Peyer's patch (tissue), 4 donors: Measurements from ENCODE around the gene SETDB1. TPM values are rescaled to one million over a fixed set of nuclear protein-coding genes. Genes with fewer than 3 reads are reported as not detected.
"Not testable (repeated sequence)": the region's sequence is repeated elsewhere in the genome, so short reads cannot be mapped to it uniquely, and the experiment has no call there.

ENCODE experiments used
- DNase-seq, 3 donors: peaks; one replicate each; pipeline ENCODE4 v3.0.0-alpha.2; 2017 to 2019
- H3K27ac ChIP-seq, 4 donors: fragments of 200-600 bp; sonication (generic); one replicate each; pipeline ENCODE4 v1.5.1; 2016 to 2019
- H3K27me3 ChIP-seq, 2 donors: fragments of 200-600 bp; sonication (generic); one replicate each; pipeline ENCODE4 v1.5.1; 2019
- H3K36me3 ChIP-seq, 3 donors: fragments of 200-600 bp; sonication (generic); one replicate each; pipeline ENCODE4 v1.5.1; 2016 to 2019
- H3K4me1 ChIP-seq, 4 donors: fragments of 200-600 bp; sonication (generic); one replicate each; pipeline ENCODE4 v1.5.1; 2016 to 2019
- H3K4me3 ChIP-seq, 4 donors: fragments of 200-600 bp; sonication (generic); 1 replicate in 3 of 4; 2 replicates in 1 of 4; pipeline ENCODE4 v1.5.1; 2016 to 2019; ENCODE audit warnings: mild to moderate bottlenecking in 1 of 4
- H3K9me3 ChIP-seq, 4 donors: fragments of 200-600 bp; sonication (generic); one replicate each; pipeline ENCODE4 v1.5.1; 2016 to 2019; ENCODE audit warnings: mild to moderate bottlenecking in 1 of 4
- POLR2A ChIP-seq, 2 donors: fragments of 450-650 bp; IDR thresholded peaks; one replicate each; pipeline ENCODE4 v1.5.1; 2017; ENCODE audit warnings: antibody characterized with exemption in 2 of 2, mild to moderate bottlenecking in 2 of 2, moderate library complexity in 2 of 2
- total RNA-seq, 4 donors: library from RNA; depleted of rRNA; stranded (reverse); fragments of >200 nt; gene quantifications; one replicate each; pipeline ENCODE4 v1.1.0, GENCODE V29; 2016
- TF ChIP-seq, protein P1 (sequence below), 6 experiments: fragments of 450-650 bp in 4 of 6; fragments of 200-600 bp in 2 of 6; sonication (generic) in 1 of 6; IDR thresholded peaks; one replicate each; pipeline ENCODE4 v1.5.1; 2017 to 2019; ENCODE audit warnings: antibody characterized with exemption in 6 of 6, mild to moderate bottlenecking in 3 of 6, moderate library complexity in 1 of 6

Gene SETDB1
- total RNA-seq = 100 to 1,000 TPM in 1 of 4 donors, 10 to 100 TPM in 3; 28.2 to 106 (median 61.5) TPM

GRCh38 chr1:150926097-150926741 lies at the start of gene SETDB1:
Gene SETDB1 (plus strand): TSS chr1:150926363. CDS start chr1:150927715, 1,352 bp downstream.
- TF ChIP-seq, protein P1, sequence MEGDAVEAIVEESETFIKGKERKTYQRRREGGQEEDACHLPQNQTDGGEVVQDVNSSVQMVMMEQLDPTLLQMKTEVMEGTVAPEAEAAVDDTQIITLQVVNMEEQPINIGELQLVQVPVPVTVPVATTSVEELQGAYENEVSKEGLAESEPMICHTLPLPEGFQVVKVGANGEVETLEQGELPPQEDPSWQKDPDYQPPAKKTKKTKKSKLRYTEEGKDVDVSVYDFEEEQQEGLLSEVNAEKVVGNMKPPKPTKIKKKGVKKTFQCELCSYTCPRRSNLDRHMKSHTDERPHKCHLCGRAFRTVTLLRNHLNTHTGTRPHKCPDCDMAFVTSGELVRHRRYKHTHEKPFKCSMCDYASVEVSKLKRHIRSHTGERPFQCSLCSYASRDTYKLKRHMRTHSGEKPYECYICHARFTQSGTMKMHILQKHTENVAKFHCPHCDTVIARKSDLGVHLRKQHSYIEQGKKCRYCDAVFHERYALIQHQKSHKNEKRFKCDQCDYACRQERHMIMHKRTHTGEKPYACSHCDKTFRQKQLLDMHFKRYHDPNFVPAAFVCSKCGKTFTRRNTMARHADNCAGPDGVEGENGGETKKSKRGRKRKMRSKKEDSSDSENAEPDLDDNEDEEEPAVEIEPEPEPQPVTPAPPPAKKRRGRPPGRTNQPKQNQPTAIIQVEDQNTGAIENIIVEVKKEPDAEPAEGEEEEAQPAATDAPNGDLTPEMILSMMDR (IDR thresholded peaks at IDR 0.05) = peak in 2 of 6 experiments; percentile 7 to 10
- peak; percentile 24 to 40 for TF ChIP-seq POLR2A (IDR thresholded peaks at IDR 0.05)
- peak within 1 kb of the TSS; percentile 80 to 88 (median 84) for H3K27ac ChIP-seq
- H3K4me1 ChIP-seq = peaks cover 0 to 11% (median 2%) of the 10 kb centered on the region in 4 donors
- H3K9me3 ChIP-seq = no peaks in the 10 kb centered on the region
- no peaks in the 10 kb centered on the region for H3K27me3 ChIP-seq
- H3K36me3 ChIP-seq = peaks cover 0 to 34% (median 0%) of the 10 kb centered on the region in 3 donors
- peak within 1 kb of the TSS; percentile 70 to 87 (median 86) for H3K4me3 ChIP-seq
- peak; percentile 92 to 98 (median 94) for DNase-seq

DNA sequence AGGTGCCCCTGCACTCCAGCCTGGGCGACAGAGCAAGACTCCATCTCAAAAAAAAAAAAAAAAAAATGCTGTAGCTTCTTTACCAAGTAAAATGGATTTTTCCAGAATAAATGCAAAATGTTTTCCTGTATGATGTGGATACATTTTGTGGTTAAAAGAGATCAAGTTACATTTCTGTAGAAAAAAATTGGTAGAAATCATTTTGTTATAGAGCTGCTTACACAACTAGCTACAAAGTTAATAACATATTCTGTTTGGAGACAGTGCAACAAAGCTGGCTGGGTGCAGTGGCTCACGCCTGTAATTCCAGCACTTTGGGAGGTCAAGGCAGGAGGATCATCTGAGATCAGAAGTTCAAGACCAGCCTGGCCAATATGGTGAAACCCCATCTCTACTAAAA lies 47.2 kb upstream of the SETDB1 start:
- H3K4me3 ChIP-seq, H3K36me3 ChIP-seq, H3K9me3 ChIP-seq, H3K27ac ChIP-seq, H3K27me3 ChIP-seq, DNase-seq: not testable (repeated sequence)
- H3K4me1 ChIP-seq = peaks cover 0 to 15% (median 4%) of the 10 kb centered on the region in 4 donors

DNA sequence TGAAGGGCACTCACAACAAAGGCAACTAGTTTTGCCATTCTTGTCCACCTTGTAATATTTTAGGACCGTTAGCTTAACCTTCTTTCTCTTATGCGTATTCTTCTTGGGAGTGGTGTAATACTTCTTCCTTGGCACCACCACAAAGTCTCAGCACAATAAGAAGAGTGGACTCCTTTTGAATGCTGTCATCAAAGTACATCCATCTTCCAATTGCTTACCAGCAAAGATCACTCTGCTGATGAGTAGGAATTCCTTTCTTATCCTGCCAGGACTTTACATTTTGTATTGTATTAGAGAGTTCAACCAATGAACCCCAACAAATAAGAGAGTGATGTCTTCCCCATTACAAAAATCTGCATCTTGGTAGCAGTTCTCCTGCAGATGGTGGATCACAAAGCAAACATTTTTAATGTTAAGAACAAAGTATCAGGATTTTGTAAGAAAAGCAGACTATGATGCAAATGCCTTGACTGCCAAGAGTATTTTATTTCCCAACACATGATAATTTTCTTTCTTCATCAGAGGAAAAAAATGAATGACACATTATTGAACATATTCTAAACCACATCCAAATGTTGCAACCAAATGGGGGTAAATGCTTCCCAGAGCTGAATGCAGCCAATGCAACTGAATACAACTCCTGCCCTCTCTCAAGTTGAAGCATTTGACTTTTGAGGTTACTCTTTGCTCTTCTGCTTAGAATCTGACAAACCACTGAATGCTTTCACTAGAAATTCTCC lies 44.7 kb upstream of the SETDB1 start:
- Histone ChIP-seq H3K9me3 (no peaks in the 10 kb centered on the region), H3K27me3 (no peaks in the 10 kb centered on the region), H3K27ac (peak overlapping the region in 3 of 4 donors; percentile 12 to 65 (median 16)), H3K4me1 (no peaks in the 10 kb centered on the region), H3K36me3 (no peaks in the 10 kb centered on the region), H3K4me3 (no peak overlapping the region)
- DNase-seq = no peak
- TF ChIP-seq, protein P1 (IDR thresholded peaks at IDR 0.05) = no peak
- no peak for TF ChIP-seq POLR2A (IDR thresholded peaks at IDR 0.05)

DNA sequence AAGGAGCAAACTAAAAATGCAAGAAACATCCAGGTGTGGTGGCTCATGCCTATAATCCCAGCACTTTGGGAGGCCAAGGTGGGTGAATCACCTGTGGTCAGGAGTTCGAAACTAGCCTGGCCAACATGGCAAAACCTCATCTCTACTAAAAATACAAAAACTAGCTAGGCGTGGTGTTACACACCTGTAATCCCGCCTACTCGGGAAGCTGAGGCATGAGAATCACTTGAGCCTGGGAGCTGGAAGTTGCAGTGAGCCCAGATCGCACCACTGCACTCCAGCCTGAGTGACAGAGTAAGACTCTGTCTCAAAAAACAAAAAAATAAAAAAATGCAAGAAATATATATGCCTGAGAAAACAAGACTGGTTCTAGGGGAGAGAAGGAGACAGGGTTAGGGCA lies 43.0 kb upstream of the SETDB1 start:
- H3K4me1 ChIP-seq, H3K36me3 ChIP-seq, H3K4me3 ChIP-seq, H3K27me3 ChIP-seq, H3K9me3 ChIP-seq, H3K27ac ChIP-seq, DNase-seq: not testable (repeated sequence)

- no peak for DNase-seq
- Histone ChIP-seq H3K27ac (no peak within 1 kb of the TSS), H3K9me3 (no peaks in the 10 kb centered on the region), H3K27me3 (no peaks in the 10 kb centered on the region), H3K4me1 (no peaks in the 10 kb centered on the region), H3K4me3 (no peak within 1 kb of the TSS), H3K36me3 (no peaks in the 10 kb centered on the region)
- TF ChIP-seq POLR2A (IDR thresholded peaks at IDR 0.05) = no peak
- TF ChIP-seq, protein P1 (IDR thresholded peaks at IDR 0.05) = no peak
Observed at GRCh38 chr1:150887018-150887417, 39.1 kb upstream of the SETDB1 start, which contains the start of gene CTXND2. Gene CTXND2 (plus strand): TSS chr1:150887136. CDS start chr1:150912315, 25,179 bp downstream.

DNA sequence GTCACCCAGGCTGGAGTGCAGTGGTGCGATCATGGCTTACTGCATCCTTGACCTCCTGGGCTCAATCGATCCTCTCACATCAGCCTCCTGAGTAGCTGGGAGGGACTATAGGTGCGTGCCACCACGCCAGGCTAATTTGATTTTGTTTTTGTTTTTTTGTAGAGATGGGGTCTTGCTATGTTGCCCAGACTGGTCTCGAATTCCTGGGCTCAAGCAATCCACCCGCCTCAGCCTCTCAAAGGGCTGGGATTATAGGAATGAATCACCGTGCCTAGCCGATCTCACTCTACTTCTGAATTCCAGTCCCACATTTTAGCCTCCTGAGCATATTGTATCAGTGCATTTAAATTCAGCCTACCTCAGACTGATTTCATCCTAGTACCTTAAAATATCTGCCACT lies 37.4 kb upstream of the SETDB1 start:
- Histone ChIP-seq H3K27me3 (no peaks in the 10 kb centered on the region), H3K36me3 (no peaks in the 10 kb centered on the region), H3K4me3 (no peak overlapping the region), H3K27ac (no peak overlapping the region), H3K4me1 (no peaks in the 10 kb centered on the region), H3K9me3 (no peaks in the 10 kb centered on the region)
- no peak for DNase-seq
- TF ChIP-seq, protein P1 (IDR thresholded peaks at IDR 0.05) = no peak
- no peak for TF ChIP-seq POLR2A (IDR thresholded peaks at IDR 0.05)
